HG02840 (cell line): ENCODE measurements around the gene CD44.

Source experiments
- ATAC-seq: cut with Tn5 transposase; IDR thresholded peaks from one replicate; pipeline ENCODE4 v1.9.1; 2021; ENCODE audit warnings: mild to moderate bottlenecking, moderate library complexity, moderate number of reproducible peaks; ENCODE audit not compliant: unreplicated experiment, low FRiP score

CD44 gene

DNA sequence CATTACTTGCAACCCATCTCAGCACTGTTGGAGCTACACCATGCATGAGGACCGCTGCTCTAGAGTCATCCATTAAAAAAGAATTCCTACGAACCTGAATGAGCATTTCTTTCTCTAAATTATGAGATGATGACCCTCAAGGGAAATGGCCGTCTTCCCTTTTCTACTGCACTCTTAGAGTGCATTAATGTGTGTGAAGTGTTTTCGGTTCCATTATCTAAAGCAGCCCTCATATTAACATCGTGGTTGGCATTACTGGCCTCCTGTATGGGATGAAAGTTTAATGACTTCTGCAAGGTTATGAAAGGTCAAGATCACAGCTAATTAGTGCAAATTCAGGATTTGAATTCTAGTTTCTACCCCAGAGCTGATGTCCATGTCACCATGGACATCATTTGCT, 16.7 kb downstream of the CD44 start:
- ATAC-seq: no peak

DNA sequence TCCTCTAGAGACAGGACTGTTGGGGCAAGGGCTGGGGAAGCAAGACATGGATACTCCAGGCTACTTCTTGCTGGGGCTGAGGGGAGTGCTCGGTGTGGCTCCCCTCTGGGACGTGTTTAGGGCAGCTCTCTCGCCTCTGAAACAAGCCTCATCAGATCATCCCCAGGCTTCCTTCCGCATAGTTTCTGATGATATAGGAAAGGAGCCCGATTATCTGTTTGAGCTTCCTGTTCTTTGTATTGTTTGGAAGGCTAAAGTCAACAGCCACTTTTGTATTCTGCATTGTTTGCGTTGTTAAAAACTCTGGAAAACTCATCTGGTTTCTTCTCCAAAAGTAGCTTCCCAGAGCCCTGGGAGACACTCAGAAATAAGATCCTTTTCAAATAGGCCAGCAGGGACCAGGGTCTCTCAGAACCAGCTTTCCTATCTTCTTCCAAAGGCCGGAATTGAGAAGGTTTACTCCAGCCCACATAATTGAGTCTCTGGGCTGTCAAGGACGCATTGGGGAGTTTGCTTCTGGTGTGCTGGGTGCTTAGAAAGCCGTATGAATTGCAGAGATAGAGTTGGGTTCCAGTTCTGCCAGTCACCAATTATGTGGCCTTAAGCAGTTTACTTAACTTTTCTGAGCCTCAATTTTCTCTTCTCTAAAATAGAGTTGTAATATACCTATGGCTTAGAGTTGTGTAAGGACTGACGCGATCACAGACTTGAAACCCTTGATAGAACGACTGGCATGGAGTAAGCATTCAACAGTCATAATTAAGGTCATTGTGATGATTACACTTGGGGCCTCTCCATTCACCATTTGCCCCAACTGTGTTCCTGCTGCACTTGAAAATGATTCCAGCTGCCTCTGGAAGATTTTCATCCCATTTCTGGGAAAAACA, 19.1 kb downstream of the CD44 start:
- no peak for ATAC-seq

DNA sequence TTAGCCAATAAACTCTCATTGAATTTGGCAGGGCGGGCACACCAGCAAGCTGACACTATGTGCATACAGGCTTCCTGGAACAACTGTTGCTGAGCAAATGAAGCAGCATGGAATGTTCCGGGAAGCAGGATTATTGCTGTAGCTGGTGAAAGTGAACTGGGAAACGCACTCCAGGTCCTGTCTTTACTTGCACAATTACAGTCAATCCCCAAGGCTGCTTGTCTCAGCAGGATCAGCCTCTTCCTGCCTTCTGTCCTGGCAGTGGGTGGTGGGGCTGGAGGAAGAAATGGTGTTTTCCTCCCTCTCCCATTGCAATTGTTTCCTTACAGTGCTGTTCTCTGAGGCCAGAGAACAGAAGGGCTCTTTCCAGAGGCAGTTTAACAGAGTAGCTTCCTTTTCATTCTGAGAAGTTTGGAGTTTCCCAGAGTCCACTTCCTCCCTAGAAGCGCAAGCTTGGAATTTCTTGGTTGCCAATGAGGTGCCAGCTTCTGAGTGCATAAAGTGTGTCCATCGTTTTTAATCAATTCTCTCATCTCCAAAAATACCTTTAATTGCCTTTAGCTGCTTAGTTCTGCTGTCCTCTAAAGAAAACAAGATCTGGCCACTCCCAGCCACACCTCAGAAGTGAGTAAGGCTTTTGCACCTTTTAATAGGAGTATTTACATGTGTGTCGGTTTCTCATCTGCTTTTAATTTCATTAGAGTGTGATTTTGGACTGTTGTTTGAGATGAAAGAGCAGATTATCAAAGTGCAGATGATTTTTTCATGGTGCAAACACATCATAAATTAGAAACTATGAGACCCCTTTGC, 19.9 kb downstream of the CD44 start:
- ATAC-seq: no peak

DNA sequence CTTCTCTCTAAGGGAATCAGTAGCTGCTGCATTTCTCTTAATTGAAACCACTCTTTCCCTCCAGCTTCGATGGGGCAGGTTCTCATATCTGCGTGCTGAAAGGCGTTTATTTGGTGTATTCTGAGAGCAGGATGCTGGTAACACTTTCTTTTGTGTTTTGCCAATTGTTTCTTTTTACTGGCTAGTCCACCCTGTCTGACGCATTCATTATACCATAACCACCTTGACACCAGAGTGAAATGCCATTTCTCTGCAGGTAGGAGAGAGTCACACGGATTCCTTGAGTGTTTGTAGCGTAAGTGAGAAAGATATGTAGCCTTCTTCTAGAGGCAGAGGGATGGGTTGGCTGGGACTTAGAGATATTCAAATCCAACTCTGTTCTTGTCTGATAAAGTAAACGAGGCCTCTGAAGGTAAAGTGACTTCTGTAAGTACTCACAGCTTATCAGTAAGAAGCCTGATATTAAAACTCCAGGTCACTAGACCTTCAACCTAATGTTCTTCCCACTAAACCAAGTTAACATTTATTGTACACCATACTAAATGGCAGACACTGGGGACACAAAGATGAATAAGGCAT, 21.4 kb downstream of the CD44 start:
- ATAC-seq: no peak

DNA sequence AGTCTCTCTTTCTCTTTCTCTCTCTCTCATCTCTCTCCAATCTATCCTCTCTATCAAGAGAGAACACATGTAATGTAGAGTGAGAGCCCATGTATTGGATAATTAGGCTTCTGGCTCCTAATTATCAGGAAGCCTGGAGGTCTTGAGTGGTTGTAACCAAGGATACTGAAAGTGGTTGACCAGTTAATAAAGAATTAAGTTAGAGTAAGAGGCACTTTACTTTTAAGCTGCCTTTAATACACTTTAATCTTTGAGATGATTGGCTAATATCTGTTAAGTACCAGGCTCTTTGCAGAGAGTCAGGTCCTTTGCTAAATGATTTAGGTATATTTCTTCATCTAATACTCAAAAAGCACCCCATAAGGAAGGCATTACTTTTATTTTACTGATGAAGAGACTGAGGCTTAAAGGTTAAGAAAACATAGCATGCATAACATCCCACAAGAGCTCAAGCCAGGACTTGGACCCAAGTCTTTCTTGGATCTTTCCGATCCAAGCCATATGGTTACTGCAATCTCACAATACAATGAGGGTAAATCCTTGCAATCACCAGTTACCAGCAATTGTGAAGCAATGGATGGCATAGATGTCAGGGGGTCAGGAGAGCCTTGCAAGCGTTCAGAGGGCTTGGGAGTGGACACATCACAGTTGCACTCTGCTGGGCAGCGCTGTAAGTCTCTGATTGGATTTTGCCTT, 22.1 kb downstream of the CD44 start:
- ATAC-seq: no peak

DNA sequence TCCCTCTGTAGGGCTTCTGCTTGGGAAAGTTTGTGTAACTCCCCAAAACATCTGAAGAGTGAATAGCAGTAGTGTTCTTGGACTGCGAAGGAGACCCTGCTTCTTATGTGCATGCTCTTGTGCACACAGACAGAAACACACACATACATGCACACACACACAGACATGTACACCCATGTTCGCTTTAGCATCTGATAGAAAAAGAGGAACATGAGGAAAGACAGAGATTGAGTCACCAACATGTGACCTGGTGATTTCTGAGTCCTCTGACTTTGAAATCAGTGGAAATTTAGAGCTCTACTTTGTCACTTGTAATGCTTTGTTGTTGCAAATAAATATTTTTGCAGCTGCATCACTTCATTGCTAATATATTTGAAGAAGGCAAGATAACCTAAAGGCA, 23.8 kb downstream of the CD44 start:
- no peak for ATAC-seq

DNA sequence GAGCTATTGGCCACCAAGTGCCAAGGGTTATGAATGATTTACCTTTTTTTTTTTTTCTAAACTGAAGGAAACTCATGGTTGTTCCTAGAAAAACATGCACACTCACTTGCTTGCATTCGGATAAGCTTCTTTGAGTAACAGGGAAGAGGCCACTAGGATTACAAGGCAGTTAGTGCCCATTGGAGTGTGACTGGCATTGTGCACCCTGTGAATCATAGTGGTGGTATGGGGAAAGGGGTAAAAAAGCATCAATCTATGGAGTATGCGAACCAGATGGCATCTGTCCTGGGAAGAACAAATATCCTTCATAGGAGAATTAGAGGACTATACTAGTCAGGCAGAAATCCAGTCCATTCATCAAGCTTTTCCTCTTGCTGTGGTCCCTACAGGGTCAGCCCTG, 24.2 kb downstream of the CD44 start:
- no peak for ATAC-seq

DNA sequence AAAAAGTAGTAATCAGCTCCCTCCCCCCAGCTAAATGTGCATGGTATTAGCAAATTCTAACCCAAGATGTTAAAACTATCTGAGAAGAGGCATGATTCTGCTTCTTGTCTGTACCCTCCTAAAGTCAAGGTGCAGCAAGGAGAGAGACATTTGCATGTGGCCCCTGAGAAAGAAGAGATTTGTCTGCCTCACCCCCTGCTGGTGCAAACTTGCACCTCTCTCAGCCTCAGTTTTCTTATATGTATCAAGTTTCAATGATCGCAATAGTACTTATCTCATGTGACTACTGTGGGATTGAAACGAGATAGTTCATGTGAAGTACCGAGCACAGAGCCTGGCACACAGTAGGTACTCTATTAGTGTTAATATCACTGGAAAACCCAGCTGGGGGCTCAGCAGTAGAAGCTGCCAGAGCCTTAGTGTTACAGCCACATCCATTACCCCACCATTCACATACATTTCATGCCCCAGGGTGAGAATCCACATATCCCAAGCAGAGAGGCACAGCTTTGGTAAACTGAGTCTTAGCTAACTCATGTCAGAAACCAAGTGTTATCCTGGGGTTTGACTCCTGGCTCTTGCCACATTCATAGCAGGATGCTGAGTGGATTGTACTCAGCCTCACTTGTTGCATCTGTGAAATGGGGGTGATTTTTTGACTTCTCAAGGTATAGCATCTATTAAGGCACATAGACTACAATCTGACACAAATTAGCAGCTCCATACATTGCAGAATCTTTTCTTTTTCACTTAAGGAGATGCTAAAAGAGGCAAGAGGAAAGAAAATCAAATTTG, 24.9 kb downstream of the CD44 start:
- ATAC-seq: no peak

DNA sequence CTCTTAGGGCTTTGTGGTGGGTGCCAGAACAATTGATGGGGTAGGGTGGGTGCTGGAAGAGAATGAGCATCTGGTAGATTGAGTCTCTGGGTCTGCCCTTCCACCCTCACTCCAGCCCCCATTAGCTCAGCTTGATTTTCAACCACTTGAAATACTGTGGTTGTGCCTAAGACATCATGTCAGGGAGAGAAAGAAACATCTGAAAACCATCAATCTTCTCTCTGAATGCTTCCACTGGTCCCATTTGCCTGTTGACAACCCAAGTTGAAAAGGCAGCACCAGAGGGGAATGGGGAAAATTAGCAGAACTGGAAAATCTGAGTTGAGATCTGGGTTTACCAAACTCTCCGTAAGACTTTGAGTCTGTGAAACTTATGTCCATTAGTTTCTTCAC, 26.1 kb downstream of the CD44 start:
- no peak for ATAC-seq

DNA sequence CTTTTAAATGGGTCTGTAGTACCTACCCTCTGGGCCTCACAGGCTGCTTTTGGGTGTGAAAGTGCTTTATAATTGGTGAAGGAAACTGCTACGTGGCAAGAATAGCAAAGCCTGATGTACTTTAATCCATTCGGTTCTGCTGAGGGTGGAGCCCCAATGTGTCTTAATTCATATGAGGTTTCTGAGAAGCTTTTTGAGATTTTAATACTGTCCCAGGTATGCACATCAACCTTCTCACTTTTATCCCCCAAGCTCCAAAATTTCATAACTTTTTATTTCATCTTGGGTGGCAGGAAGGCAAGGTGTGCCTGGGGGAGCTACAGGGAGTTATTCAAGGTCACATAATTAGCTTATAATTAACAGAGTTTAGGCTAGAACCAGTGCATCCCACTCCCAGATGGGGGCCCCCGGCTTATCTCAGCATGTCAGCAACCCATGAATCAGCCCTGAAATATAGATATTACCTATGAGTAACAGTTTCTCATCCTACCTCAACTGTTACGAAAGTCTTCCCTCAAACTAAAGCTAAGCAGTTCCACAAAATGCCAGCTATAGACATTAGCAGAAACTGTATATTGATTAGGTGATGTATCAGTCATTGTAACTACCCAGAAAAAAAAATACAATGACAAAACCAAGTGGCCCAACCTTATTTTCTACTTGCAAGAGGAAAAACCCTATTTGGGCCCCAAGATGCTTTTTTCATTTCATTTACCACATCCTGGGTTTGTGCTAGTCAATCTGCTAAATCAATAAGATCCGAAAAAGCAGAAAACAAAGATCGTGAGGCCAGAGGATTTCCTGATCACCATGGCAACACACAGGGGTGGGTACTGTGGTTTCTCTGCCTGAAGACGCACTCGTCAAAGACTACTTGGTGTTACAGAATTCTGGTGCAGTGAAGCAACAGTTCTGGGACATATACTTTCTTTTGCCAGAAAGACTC, 26.7 kb downstream of the CD44 start:
- ATAC-seq: peak; percentile 70

DNA sequence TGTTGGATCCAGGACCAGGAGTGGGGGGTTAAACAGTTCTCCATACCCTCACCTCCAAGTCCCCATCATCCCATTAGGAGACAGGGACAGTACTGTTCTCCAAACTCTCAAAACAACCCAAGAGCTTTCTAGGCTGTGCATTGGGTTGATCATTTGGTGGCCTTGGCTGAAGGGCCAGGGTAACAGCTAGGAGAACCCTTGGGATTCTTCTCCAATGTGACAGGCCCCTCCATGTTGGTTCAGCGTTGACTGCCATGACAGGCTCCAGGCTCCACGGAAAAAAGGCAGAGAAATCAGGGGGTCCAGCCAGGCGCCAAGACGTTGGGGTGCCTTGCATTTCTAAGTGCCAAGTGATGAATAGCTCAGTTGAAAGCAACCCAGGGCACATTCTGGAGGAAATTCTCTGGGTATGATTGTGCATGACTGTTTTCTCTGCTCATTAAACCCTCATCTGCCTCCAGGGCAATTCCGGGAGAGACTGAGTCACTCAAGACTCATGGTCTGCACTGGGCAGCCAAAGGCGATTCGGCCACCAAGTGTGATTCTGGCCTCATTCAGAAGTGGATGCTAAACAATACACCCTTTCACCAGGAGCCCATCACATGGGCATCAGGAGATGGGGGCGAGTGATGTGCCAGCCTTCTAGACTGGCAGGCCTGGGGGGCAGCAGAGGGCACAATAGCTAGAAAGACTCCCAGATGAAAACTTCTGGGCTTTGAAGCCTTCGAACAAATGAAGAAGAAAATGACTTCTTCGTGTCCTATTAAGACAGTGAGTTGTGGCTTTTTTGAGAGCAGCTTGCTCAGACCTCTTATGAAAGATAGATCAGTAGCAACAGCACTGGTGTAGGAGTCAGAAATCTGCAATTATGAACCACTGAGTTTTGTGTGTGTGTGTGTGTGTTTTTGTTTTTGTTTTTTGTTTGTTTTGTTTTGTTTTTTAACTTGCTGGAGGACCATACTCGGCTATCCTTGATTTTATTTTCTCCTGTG, 27.7 kb downstream of the CD44 start:
- ATAC-seq: no peak

DNA sequence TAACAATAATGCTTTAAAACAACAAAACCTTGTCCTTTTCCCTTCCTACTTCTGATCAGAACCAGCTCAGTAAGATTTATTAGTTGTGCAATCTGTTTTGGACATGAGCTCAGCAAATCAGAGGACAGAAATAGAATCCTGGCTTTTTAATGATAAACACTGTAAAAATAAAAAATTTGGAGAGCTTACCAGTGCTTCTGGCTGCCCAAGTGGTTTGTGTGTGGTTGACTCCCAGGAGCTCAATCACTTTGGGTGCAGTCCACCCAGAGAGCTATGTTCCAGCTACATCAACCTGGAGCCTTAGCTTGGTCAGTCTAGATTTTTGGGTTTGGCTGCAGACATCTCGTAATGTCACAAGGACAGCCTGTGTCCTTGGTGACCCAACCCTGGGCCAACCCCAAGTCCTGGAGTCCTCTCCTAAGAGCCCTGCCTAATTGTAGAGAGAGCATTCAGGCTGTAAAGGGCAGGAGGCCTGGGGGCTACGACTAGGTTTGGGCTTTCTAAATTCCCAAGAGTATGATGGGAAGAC, 28.5 kb downstream of the CD44 start:
- ATAC-seq: no peak

DNA sequence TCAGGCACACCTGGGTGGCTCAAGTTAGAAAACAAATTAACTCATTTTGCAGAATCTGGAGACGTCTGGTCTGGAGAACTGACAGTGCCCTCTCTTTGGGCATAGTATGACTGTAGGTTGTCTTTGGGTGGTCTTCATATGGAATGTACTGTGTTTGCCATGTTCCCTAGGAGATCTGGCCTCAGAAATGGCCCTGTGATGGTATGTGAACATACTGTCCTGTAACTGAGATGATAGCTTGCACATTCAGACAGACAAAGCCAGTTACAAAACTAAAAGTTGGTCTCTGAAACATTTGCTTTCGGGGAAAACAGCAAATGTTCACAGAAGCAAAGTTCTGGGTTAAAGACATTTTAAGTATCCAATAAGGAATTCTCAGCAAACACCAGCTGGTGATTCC, 29.7 kb downstream of the CD44 start:
- no peak for ATAC-seq

DNA sequence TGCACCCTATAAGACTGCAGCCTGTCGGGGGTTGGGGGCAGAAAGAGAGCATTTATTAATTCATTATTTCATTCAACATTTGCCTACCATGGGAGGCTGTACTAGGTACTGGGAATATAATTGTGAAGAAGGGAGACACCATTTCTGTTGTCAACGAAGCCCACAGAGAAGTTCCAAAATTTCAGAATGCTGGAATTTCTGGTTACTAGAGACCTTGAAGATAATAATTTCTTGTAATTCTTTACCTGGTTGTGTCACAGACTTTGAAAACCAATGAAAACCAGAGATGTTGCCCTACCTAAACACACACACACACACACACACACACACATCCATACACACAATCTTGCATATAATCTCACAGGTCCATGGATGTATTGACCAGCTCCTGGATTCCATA, 30.1 kb downstream of the CD44 start:
- no peak for ATAC-seq

DNA sequence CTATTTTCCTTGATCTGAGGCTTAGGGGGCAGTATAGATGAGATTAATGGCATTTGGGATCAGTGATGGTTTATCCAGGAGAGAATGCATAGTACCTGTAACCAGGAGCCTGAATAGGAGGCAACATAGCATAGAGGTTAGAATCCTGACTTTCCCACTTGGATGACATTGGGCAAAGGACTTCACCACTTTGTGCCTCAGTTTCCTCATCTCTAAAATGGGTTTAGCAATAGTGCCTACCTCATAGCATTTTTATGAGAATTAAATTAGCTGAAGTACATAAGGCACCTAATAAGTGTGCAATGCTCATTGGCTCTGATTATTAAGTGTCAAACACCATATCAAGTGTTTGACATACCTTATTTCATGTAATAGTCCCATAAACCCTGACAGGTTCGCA, 30.8 kb downstream of the CD44 start:
- no peak for ATAC-seq

DNA sequence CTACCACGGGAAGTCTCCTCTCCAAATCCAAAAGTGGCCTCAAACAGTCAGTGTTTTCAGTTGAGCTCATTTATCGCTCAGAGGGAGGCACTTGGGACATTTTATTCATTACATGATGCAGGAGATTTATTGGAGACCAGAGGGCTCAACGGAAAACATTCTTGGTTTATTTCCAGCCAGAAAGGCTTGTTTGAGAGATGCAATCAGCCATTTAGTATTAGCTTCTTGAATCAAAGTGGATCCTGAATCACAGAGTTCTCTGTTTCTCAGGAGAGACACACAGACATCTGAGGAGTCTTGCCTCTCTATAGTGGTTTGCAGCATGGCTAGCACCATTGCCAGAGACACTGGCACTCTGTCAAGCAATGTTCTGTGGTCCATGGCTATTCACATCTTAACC, 31.5 kb downstream of the CD44 start:
- ATAC-seq: no peak

DNA sequence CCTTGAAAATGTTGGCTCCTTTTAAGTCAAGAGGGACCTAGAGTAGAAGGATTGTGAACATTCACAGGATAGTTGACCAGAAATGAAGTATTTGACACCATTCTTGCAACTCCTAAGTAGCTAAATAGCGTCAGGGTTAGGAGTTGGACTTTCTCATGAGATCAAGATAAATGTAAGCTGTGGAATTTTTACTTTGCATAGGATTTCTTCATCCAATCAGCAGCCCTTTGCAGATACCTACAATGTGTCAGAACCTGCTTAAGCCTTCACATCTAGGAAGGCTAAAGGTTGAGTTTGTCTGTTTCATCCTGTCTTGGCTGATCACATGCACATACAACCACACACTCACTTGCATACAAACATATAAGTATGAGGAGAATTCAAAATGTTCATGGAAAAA, 32.3 kb downstream of the CD44 start:
- no peak for ATAC-seq
